Trophoblast cell (in vitro differentiated cells and primary cell): Measurements from ENCODE around the gene ZBTB14.
A peak's percentile ranks its signal among the peaks of the same experiment; 100 is the strongest.

Experiments
- DNase-seq, 2 donors: peaks; one replicate each; pipeline ENCODE4 v3.0.0-alpha.2; 2016
- H2AFZ ChIP-seq: 2 replicates; pipeline ENCODE4 v1.6.1; 2013; ENCODE audit warnings: low read length, moderate library complexity, mild to moderate bottlenecking; ENCODE audit not compliant: insufficient read depth, poor library complexity
- H2AK5ac ChIP-seq: 2 replicates; pipeline ENCODE4 v1.6.1; 2013; ENCODE audit warnings: mild to moderate bottlenecking, low read length
- H2BK120ac ChIP-seq: 2 replicates; pipeline ENCODE4 v1.6.1; 2013; ENCODE audit warnings: low read length, mild to moderate bottlenecking, moderate library complexity; ENCODE audit not compliant: insufficient read depth, poor library complexity
- H2BK12ac ChIP-seq: 2 replicates; pipeline ENCODE4 v1.6.1; 2013; ENCODE audit warnings: mild to moderate bottlenecking, low read length, moderate library complexity
- H2BK5ac ChIP-seq: 2 replicates; pipeline ENCODE4 v1.6.1; 2013; ENCODE audit warnings: low read length, low read depth, moderate library complexity, mild to moderate bottlenecking; ENCODE audit not compliant: poor library complexity
- H3K14ac ChIP-seq: 2 replicates; pipeline ENCODE4 v1.6.1; 2013; ENCODE audit warnings: mild to moderate bottlenecking, low read length
- H3K18ac ChIP-seq: 2 replicates; pipeline ENCODE4 v1.6.1; 2013; ENCODE audit warnings: mild to moderate bottlenecking, low read length
- H3K23ac ChIP-seq: 2 replicates; pipeline ENCODE4 v1.6.1; 2013; ENCODE audit warnings: low read length
- H3K27ac ChIP-seq: 2 replicates; pipeline ENCODE4 v1.5.1; 2013; ENCODE audit warnings: low read depth, mild to moderate bottlenecking, inconsistent platforms, low read length, moderate library complexity
- H3K27me3 ChIP-seq: 2 replicates; pipeline ENCODE4 v1.6.1; 2013; ENCODE audit warnings: inconsistent platforms, mild to moderate bottlenecking, low read length, moderate library complexity; ENCODE audit not compliant: insufficient read depth
- H3K36me3 ChIP-seq, 2 experiments: 1 replicate in 1 of 2; 2 replicates in 1 of 2; pipeline ENCODE4 v1.6.1; 2013; ENCODE audit warnings: low read length in 2 of 2, mild to moderate bottlenecking in 2 of 2, moderate library complexity in 1 of 2; ENCODE audit not compliant: insufficient read depth in 2 of 2, control insufficient read depth in 1 of 2
- H3K4ac ChIP-seq: 2 replicates; pipeline ENCODE4 v1.6.1; 2013; ENCODE audit warnings: low read depth, mild to moderate bottlenecking, low read length, moderate library complexity
- H3K4me1 ChIP-seq, 2 experiments: 1 replicate in 1 of 2; 2 replicates in 1 of 2; pipeline ENCODE4 v1.6.1; 2013; ENCODE audit warnings: low read length in 2 of 2, mild to moderate bottlenecking in 2 of 2, moderate library complexity in 1 of 2; ENCODE audit not compliant: insufficient read depth in 2 of 2, control insufficient read depth in 1 of 2
- H3K4me2 ChIP-seq: 2 replicates; pipeline ENCODE4 v1.6.1; 2013; ENCODE audit warnings: inconsistent platforms, mild to moderate bottlenecking, low read length, moderate library complexity
- H3K4me3 ChIP-seq: 2 replicates; pipeline ENCODE4 v1.5.1; 2013; ENCODE audit warnings: mild to moderate bottlenecking, low read depth, low read length, inconsistent platforms
- H3K79me1 ChIP-seq: one replicate; pipeline ENCODE4 v1.6.1; 2013; ENCODE audit warnings: low read length
- H3K79me2 ChIP-seq: 2 replicates; pipeline ENCODE4 v1.6.1; 2013; ENCODE audit warnings: low read length, mild to moderate bottlenecking; ENCODE audit not compliant: control insufficient read depth, insufficient read depth, poor library complexity
- H3K9ac ChIP-seq: 2 replicates; pipeline ENCODE4 v1.6.1; 2013; ENCODE audit warnings: mild to moderate bottlenecking, low read length
- H3K9me3 ChIP-seq: 2 replicates; pipeline ENCODE4 v1.6.1; 2013; ENCODE audit warnings: low read depth, mild to moderate bottlenecking, control low read depth, inconsistent platforms, low read length; ENCODE audit not compliant: insufficient read depth
- H4K12ac ChIP-seq: 2 replicates; pipeline ENCODE4 v1.6.1; 2013; ENCODE audit warnings: low read depth, mild to moderate bottlenecking, low read length, moderate library complexity
- H4K8ac ChIP-seq: 2 replicates; pipeline ENCODE4 v1.6.1; 2013; ENCODE audit warnings: low read depth, mild to moderate bottlenecking, low read length, moderate library complexity
- H4K91ac ChIP-seq: one replicate; pipeline ENCODE4 v1.6.1; 2013; ENCODE audit warnings: low read depth, mild to moderate bottlenecking, low read length, moderate library complexity
- WGBS: extraction: QIAGEN DNeasy Blood & Tissue Kit; methylation state at CpG from one replicate; pipeline ENCODE4 v1.1.7; 2013; ENCODE audit warnings: missing lambda C conversion rate; ENCODE audit not compliant: insufficient read length, insufficient coverage; ENCODE audit errors: extremely low coverage; 5-methylcytosine and 5-hydroxymethylcytosine counted together

Gene ZBTB14

GRCh38 chr18:5287854-5288253 lies 7.7 kb downstream of the ZBTB14 start:
- Histone ChIP-seq H3K4me3 (no peak overlapping the region), H4K91ac (no peak overlapping the region), H3K27ac (no peak overlapping the region), H3K79me1 (no peaks in the 10 kb centered on the region), H3K36me3 (peaks cover 11% of the 10 kb centered on the region in 2 experiments), H2BK5ac (no peak overlapping the region), H2BK12ac (no peak overlapping the region), H3K4ac (no peak overlapping the region), H2AK5ac (no peak overlapping the region), H3K27me3 (no peaks in the 10 kb centered on the region), H3K4me1 (no peaks in the 10 kb centered on the region), H3K79me2 (no peaks in the 10 kb centered on the region), H3K4me2 (no peak overlapping the region), H2AFZ (no peak overlapping the region), H3K23ac (no peak overlapping the region), H3K18ac (no peak overlapping the region), H3K9ac (no peak overlapping the region), H3K9me3 (peaks cover 2% of the 10 kb centered on the region), H4K8ac (no peak overlapping the region), H4K12ac (no peak overlapping the region), H3K14ac (no peak overlapping the region), H2BK120ac (no peak overlapping the region)
- no peak for DNase-seq
- WGBS, result no CpG with 5 or more reads among the region's 2 CpGs

DNA sequence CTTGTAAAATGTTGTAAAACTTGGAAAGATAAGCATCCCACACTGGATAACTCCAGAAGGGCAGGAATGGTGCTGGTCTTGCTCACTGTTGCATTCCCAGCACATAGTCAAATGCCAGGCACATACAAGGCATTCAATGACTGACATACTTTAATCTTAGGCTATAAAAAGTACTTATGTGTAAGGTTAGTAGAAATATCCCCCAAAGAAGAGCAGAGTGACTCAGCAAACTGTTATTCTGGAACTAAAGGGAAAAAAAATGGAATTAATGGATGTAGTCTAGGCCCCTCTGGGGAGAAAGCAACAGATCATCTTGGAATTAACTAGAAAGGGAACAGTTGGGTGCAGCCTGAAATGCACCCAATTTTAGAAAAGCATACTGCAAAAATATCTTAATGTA lies 9.0 kb downstream of the ZBTB14 start:
- H3K4me3 ChIP-seq, result no peak overlapping the region
- no peak overlapping the region for H3K18ac ChIP-seq
- no peak overlapping the region for H2AFZ ChIP-seq
- H3K27me3 ChIP-seq, result no peaks in the 10 kb centered on the region
- H3K9me3 ChIP-seq, result peaks cover 2% of the 10 kb centered on the region
- peak in 1 of 2 donors; percentile 33 for DNase-seq
- H3K27ac ChIP-seq, result no peak overlapping the region
- no peak overlapping the region for H2BK12ac ChIP-seq
- H3K14ac ChIP-seq, result no peak overlapping the region
- no peak overlapping the region for H4K91ac ChIP-seq
- no peak overlapping the region for H4K8ac ChIP-seq
- peaks cover 9 to 11% of the 10 kb centered on the region in 2 experiments for H3K36me3 ChIP-seq
- no peak overlapping the region for H3K9ac ChIP-seq
- no peak overlapping the region for H3K4me2 ChIP-seq
- no peak overlapping the region for H3K23ac ChIP-seq
- no peak overlapping the region for H2BK5ac ChIP-seq
- H2BK120ac ChIP-seq, result no peak overlapping the region
- no peaks in the 10 kb centered on the region for H3K79me2 ChIP-seq
- no peaks in the 10 kb centered on the region for H3K79me1 ChIP-seq
- H3K4ac ChIP-seq, result no peak overlapping the region
- H2AK5ac ChIP-seq, result no peak overlapping the region
- H3K4me1 ChIP-seq, result no peaks in the 10 kb centered on the region
- no peak overlapping the region for H4K12ac ChIP-seq

- H2BK5ac ChIP-seq, result no peak overlapping the region
- H3K27me3 ChIP-seq, result no peaks in the 10 kb centered on the region
- H2AK5ac ChIP-seq, result no peak overlapping the region
- no CpG with 5 or more reads among the region's 2 CpGs for WGBS
- H3K9ac ChIP-seq, result no peak overlapping the region
- no peak overlapping the region for H3K27ac ChIP-seq
- H3K9me3 ChIP-seq, result peaks cover 2% of the 10 kb centered on the region
- no peak overlapping the region for H2AFZ ChIP-seq
- no peak overlapping the region for H3K4ac ChIP-seq
- no peaks in the 10 kb centered on the region for H3K79me2 ChIP-seq
- peaks cover 0 to 2% of the 10 kb centered on the region in 2 experiments for H3K36me3 ChIP-seq
- no peak overlapping the region for H4K91ac ChIP-seq
- H3K4me2 ChIP-seq, result no peak overlapping the region
- no peaks in the 10 kb centered on the region for H3K79me1 ChIP-seq
- DNase-seq, result no peak
- no peak overlapping the region for H3K23ac ChIP-seq
- H3K4me3 ChIP-seq, result no peak overlapping the region
- no peaks in the 10 kb centered on the region for H3K4me1 ChIP-seq
- no peak overlapping the region for H3K18ac ChIP-seq
- no peak overlapping the region for H2BK120ac ChIP-seq
- no peak overlapping the region for H4K8ac ChIP-seq
- H2BK12ac ChIP-seq, result no peak overlapping the region
- H4K12ac ChIP-seq, result no peak overlapping the region
- H3K14ac ChIP-seq, result no peak overlapping the region
Observed at GRCh38 chr18:5285326-5285725, 10.2 kb downstream of the ZBTB14 start.

DNA sequence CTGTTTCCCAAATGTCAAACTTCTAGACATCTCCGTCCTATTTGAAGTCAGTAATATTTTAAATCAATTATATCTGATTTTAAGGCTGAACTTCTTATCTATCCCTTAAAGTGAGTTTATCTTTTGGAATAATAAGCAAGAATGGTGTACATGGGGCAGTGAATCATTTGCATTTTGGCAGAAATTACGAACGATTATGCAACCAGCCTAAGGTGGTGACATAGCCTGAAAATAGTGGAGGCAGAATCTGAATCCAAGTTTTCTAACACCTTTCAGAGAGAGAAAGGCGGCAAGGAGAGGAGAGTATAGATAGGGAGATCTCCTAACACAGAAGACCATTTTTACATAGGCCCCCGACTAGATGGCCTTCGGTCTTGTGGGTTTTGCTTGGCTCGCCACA lies 10.7 kb downstream of the ZBTB14 start:
- H3K79me2 ChIP-seq, result no peaks in the 10 kb centered on the region
- H3K18ac ChIP-seq, result no peak overlapping the region
- no CpG with 5 or more reads among the region's 7 CpGs for WGBS

More for the DNA sequence above, 10.7 kb downstream of the ZBTB14 start:
- H2BK12ac ChIP-seq, result no peak overlapping the region
- peak; percentile 9 to 59 for DNase-seq
- no peak overlapping the region for H3K14ac ChIP-seq
- no peak overlapping the region for H3K4ac ChIP-seq
- no peak overlapping the region for H3K4me3 ChIP-seq
- no peak overlapping the region for H4K8ac ChIP-seq
- H4K12ac ChIP-seq, result no peak overlapping the region
- H3K36me3 ChIP-seq, result no peaks in the 10 kb centered on the region
- no peak overlapping the region for H3K4me2 ChIP-seq
- no peak overlapping the region for H3K27ac ChIP-seq
- no peaks in the 10 kb centered on the region for H3K4me1 ChIP-seq
- H3K79me1 ChIP-seq, result no peaks in the 10 kb centered on the region
- no peak overlapping the region for H2AFZ ChIP-seq
- no peak overlapping the region for H3K9ac ChIP-seq
- H2AK5ac ChIP-seq, result no peak overlapping the region
- H3K27me3 ChIP-seq, result no peaks in the 10 kb centered on the region
- peaks cover 2% of the 10 kb centered on the region for H3K9me3 ChIP-seq
- no peak overlapping the region for H2BK5ac ChIP-seq
- H4K91ac ChIP-seq, result no peak overlapping the region
- no peak overlapping the region for H2BK120ac ChIP-seq
- H3K23ac ChIP-seq, result no peak overlapping the region
